ENCODE measurements around the gene LIMK2.
"Not testable (repeated sequence)": the region's sequence is repeated elsewhere in the genome, so short reads cannot be mapped to it uniquely, and the experiment has no call there.

Gene LIMK2

DNA sequence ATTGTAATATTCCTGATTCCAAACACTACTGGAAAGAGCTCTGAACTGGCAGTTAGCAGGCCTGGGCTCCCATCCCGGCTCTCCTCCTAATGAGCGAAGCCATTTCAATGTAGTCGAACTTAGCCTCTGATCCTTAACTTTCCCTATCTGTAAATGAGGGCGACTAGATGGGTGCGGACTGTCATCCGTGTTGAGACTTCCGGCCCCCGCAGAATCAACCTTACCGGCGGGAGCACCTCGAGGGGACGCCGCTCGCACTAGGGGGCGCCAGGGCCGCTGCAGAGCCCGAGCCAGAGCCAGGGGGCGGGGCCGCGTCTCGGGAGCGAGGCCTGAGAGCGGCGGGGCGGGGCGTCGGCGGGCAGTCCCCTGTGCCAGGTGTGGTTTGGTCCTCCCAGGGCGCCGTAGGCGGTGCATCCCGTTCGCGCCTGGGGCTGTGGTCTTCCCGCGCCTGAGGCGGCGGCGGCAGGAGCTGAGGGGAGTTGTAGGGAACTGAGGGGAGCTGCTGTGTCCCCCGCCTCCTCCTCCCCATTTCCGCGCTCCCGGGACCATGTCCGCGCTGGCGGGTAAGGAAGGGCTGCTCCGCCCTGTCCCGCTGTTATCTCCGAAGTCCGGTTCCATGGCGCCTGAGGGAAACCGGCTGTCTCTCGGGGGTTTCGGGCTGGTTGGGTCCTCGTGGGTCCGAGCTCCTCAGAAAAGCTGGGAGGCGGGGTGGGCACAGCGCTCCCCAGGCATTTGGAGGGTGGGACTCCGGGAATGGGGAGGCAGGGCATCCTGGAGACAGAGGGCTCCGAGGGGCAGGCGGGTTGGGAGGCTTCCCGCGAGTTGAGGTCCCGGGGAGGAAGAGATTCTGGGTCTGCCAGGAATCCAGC lies at the start of gene LIMK2:
Gene LIMK2, plus strand, starts transcription at position 437 of the 869 bp plus-strand sequence. Its CDS starts 111 bp downstream, at position 548.
- no peak for FAIRE-seq

DNA sequence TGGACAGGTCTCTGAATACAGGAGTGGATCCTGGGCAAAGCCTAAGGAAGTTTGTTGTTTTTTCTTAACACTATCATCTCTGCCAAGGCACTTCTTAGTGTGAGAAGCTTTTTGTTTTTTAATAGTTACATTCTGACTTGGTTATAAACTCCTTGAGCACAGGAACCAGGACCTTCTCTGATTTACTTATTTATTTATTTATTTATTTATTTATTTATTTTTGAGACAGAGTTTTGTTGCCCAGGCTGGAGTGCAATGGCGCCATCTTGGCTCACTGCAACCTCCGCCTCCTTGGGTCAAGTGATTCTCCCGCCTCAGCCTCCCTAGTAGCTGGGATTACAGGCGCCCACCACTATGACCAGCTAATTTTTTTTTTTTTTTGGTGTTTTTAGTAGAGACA lies 41.1 kb upstream of the LIMK2 start:
- FAIRE-seq = no peak

DNA sequence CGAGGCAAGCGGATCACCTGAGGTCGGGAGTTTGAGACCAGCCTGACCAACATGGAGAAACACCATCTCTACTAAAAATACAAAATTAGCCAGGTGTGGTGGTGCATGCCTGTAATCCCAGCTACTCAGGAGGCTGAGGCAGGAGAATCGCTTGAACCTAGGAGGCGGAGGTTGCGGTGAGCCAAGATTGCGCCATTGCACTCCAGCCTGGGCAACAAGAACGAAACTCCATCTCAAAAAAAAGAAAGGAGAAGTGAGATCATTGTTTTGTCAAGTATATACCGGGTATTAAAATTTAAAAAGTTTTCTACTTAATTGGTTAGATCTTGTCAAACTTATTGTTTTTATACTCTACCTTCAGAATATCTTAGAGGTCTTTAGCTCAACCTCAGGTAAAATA lies 40.4 kb upstream of the LIMK2 start:
- FAIRE-seq = not testable (repeated sequence)

DNA sequence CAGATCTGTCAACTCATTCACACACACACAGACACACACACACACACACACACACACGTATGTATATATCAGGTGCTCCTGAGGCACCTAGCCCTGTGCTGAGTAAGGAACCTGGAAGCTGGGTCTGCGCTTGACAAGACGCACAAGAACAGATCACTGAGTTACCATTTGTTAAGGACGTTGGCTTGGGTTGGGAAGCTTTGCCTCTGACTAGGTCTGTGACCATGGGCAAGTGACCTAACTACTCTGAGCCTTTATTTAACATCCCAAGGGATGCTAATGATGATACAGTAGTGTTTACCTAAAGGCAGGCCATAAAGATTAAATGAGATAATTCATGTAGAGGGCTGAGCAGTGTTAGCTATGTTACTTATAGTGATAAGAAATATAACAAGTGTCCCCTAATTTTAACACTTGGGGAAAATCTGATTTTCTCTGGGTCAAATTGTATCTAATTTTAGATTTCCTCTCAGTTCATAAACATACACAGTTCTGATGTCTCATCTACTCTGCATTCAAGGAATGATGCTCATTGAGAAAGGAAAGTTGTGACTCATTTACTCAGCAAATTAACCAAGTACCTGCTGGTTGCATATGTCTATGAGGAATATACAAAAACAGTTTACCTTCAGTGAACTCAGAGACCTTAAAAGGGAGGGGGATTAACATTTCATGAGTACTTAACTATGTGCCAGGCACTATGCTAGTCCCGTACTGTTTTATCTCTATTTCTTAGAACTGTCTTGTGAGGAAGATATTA lies 38.5 kb upstream of the LIMK2 start:
- no peak for FAIRE-seq

DNA sequence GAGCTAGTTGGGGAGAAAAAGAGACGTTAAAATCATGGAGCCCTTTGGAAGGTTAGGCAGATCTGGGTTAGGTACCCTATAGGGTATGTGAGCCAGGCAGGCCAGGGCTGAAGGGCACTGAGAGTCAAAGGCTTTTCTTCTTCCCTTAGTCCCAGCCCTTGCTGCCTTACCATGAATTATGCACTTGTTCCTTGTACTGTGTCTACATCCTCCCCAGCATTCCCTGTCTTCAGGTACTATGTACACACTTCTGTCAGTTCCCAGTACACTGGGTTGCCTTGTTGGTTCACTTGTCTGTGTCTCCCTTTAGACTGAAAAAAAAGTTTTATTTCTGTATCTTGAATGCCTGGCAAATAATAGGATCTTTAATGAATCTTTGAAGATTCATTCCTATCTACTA lies 35.2 kb upstream of the LIMK2 start:
- no peak for FAIRE-seq

DNA sequence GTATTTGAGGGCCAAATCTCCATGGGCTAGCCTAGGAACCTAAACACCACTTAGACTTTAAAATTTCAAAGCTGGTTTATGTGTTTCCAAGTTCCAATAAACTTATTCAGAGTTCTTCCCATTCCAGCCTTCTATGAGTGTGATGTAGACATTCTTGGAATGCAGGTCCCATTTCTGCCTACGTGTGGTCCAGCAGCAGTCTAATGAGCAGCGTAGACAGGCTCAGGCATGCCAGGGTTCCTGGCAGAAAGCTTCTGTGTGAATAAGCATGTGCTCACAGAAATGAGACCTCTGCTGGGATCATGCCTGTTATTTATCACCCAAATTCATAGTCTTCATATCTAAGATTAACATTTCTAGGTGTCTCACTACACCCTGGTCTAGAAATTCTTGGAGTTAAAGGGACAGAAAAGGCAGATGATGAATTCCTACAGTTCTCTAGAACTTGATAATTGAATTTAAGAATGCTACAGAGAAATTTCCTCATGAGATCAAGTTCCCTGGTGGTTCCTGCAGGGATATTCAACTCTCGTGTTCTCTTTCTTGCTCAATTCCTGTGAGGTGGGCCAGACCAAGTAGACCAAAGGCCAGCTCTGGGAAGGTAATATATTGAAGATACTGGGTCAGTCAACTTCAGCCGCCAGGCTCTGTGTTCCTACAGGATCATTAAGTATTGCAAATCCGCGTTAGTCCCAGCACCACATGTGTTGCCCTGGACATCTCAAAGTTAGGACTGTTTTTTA lies 34.5 kb upstream of the LIMK2 start:
- FAIRE-seq = no peak

DNA sequence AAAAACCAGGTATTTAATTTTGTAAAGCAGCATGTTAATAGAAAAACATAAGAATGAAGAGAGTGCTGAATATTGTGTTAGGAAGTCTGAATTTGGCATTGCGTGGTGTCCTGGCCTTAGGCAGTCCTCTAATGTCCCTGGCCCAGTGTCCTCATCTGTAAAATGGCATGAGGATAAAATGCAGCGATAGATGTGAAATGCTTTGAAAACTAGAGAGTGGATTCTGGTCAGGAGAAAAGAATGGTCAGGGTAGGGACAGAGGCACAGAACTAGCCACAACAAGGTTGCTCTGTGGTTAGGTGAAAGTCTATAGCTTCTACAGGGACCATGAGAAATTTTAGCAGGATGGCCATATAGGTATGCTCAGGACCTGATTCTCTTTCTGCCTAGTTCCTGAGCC lies 33.2 kb upstream of the LIMK2 start:
- no peak for FAIRE-seq

DNA sequence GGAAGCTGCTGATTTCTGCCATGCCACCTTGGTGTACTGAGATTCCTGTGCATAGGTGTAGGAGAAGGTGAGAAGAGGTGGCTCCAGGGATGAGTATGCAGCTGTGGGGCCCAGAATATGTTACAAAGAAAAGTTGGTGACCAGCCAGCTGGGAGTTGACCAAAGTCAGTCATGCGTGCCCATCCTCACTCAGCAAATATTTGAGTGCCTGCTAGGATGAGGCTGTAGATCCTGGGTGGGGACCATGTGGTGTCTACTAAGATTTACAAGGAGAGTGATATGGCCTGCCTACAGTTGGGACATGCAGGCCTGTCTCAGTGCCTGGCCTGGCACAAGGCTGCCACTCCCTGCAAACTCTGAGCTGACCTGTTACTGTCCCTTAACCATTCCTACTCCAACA lies 32.8 kb upstream of the LIMK2 start:
- FAIRE-seq = no peak

DNA sequence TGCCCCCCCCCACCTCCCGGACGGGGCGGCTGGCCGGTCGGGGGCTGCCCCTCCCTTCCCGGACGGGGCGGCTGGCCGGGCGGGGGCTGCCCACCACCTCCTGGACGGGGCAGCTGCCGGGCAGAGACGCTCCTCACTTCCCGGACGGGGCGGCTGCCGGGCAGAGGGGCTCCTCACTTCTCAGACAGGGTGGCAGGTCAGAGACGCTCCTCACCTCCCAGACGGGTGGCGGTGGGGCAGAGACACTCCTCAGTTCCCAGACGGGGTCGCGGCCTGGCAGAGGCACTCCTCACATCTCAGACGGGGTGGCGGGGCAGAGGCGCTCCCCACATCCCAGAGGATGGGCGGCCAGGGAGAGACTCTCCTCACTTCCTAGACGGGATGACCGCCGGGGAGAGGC lies 28.1 kb upstream of the LIMK2 start:
- FAIRE-seq = no peak

DNA sequence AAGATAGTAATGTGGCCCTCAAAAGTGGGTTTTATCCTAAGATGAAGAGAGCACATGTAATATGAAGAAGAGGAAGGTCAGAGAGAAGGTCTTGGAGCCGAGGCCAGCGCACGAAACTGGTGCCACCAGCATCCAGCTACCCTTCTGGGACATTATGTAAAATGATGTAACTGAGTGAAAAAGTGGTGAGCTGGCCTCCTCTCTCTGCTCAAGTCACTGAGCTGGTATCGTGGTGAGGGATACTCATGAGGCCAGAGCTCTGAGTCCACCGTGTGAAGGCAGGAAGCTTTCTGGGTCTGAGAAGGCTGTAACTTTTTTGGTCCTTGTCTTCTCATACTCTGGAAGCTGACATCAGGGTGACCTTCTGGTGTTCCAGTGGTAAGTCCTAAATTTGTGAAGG lies 27.0 kb upstream of the LIMK2 start:
- FAIRE-seq = no peak

DNA sequence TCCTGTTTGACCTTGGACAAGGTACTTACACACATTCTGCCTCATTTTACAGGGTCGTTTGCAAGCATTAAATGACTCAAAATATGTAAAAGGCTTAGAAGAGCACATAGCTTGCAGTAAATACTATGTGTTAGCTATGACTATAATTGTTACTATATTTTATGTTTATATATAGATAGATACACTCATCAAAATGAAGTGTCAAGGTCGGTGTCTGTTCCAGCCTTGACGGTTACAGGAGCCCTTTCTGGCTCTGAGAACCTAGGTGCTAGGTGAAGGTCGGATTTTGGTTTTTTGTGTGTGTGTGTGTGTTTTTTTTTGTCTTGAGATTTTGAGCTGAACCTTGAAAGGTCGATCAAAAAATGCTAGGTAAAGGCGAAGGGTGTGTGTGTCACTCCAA lies 24.5 kb upstream of the LIMK2 start:
- FAIRE-seq = no peak

DNA sequence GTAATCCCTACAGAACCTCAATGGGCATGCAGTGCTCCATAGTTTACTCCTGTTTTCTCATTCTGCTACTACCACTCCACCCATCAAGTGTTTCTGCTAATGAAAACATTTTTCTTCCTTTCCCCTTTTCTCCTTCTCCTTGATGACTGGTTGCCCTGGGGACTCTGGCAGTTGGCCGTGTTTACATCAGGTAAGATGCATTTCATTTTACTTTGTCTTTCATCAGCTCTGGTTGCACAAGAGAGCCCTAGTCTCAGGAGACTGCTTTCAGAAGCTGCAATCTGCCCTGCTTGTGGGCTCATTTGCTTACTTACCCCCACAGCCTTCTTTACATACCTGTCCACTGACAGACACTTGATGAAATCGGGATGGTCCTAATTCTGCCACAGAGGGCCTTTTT lies 19.6 kb upstream of the LIMK2 start:
- FAIRE-seq = no peak

DNA sequence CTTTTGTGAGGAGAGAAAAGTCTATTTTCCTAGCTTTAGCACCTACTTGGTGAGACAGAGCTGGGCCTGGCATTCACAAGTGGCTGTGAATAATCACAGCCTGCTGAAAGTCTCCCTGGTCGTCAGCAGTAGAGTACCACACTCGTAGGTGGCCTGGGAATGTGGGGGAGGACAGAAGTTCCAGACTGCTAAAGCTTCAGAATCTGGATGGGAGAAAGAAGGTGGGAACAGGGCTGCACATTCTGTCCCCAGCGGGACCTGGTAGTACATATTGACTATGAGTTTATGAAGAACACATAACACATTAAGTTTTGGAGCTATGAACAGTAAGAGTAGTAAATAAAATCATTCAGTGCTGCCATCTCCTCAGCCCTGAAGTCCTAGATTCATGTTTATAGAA lies 19.0 kb upstream of the LIMK2 start:
- FAIRE-seq = no peak

DNA sequence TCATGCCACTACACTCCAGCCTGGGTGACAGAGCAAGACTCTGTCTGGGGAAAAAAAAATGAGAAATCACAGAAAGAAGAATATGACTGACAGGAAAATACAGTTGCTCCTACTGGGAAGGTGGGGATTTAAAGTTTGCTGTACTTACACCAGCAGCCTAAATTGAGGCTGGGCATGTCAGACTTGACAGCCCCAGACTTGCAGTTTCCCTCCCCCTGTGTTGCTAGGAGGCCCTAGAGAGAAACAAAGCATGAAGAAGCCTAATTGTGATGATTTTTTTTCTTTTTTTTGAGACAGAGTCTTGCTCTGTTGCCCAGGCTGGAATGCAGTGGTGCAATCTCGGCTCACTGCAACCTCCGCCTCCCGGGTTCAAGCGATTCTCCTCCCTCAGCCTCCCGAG lies 17.4 kb upstream of the LIMK2 start:
- not testable (repeated sequence) for FAIRE-seq

DNA sequence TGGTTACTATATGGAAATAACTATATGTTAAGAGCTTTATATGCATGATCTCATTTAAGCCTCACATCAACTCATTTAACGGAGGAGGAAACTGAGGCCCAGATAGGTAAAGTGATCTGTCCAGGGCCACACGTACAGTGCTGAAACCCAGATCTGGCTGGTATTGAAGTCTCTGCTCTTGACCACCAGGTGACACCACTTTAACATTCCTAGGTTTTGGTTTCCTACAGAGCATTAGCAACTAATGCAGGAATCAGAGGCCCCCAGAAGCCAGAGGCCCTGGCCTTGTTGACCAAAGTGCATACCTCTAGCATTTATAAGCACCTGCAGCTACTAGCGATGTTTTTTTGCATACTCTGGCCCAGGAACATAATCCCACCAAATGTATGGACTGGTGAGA lies 12.9 kb upstream of the LIMK2 start:
- FAIRE-seq = no peak

DNA sequence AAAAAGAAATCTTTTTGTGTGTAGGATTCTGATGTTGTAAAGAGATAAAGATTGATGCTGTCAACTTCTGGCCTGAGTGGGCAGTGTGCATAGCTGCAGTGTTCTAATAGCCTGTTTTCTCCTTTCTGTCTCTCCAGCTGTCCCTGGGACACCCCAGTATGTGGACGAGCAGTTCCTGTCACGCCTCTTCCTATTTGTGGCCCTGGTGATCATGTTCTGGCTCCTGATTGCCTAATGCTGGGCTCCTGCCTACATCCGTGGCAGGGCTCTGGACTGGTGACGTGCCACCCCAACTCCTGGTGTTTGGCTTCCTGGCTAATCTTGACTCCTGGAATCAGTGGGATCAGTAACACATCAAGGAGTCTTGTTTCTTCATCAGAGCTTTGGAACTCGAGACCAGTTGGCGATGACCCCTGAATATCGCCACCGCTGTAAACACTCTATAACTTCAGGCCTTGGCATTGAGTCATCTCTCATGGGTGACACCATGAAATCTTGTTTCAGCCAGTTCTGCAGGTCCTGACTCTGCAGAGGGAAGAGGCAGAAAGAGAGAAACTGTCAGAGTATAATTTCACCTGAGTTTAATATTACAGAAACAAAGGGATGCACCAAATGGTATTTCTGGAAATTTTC lies 7.6 kb upstream of the LIMK2 start:
- FAIRE-seq = not testable (repeated sequence)

DNA sequence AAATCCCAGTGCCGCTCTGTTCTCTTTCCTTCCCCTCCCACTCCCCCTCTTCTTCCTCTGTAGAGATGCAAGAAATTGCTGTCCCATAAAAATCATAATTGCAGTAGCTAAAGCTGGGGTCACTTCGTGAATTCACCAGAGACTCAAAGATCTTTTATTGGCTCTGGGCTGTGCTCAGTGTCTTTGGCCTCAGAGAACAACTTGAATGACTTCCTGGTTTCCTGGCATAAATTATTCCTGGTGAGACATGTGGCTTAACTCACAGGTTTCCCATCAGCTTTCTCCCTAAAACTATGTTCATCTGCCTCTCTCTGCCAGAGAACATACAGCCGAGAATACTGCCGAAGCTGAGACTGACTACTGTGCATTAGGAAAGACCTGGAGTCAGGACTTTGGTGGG lies 7.0 kb upstream of the LIMK2 start:
- not testable (repeated sequence) for FAIRE-seq

DNA sequence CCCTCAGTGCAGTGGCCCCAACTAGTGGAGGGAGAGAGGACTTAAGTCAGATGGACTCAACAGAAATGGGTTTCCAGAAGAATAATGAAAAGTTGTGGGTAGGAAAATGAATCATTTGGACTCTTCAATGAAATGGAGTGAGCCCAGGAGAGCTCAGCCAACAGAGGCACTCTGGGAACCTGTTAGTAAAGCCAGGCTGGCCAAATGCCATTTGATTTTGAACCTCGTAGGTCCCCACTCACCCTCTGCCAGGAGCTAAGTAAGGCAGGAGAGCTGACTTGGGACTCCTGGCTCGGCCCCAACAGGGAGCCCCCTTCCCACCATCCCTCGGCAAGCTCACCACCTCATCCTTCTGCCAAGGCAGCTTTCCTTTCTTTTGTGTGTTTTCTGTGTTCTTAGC lies 5.6 kb upstream of the LIMK2 start:
- FAIRE-seq = not testable (repeated sequence)

DNA sequence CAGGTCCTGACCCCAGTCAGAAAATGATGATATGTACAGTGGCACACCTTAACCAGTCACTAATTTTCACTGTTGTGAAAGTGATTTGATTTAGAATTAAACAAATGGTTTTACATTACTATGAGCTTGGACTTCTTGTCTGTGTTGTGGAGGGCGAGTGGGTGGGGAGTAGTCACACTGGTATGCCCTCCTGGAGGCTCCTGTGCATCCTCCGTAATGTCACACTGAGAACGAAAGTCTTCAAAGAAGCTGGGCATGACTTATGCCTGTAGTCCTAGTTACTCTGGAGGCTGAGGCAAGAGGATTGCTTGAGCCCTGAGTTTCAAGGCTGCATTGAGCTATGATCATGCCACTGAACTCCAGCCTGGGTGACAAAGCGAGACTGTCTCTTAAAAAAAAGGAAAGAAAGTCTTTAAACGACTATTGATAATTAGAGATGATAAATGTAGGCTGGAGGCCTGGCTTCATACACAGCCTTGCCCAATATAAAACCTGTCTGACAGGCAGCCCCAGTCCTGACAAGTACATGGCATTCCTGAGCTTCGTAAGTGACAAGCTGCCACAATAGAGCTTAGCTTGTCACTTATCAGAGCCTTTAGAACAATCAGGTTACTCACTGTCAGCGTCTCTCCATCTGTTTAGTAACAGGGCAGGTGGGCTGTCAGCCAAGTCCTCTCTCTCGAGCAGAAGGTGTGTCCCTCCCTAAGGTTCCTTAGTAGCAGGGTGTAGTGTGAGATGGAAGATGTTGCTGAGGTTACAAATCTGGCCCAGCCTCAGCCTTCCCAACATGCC lies 5.0 kb upstream of the LIMK2 start:
- no peak for FAIRE-seq

DNA sequence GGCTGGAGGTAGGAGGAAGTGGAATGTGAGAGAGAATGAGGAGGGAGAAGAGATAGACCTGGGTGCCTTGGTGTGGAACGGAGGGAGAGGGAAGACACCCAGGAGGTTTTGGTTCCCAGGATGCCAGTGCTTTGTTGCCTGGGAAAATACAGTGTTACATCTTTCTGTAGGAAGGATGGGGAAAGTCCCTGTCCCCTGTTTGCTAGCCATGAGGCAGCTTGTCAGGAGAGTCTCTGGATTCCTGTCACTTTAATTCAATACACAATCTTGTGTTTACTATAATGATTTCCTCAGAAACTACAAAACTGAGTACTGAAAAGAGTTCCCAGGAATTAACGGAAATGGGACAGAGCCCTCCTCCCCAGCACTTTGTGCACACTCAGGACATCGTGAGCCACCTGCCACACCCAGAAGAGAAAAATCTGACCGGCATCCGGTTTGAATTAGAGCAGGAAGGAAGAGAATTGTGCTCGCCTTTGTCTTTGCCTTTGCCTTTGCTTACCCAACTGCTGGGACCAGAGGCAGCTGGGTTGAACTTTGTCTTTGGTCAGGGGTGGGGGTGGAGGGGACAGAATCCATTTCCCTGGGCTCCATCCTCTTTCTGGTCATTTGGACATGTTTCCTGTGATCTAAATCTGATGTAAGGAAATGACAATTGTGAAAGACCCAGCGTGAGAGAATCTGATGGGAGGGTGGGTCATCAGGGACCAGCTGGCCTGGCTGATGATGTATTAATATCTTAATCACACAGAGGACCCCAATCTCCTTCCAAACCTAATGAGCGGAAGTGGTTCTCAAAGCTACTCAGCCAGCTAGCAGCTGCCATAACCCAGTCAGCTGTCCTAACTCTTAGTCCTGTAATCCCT lies 1.3 kb upstream of the LIMK2 start:
- FAIRE-seq = no peak

DNA sequence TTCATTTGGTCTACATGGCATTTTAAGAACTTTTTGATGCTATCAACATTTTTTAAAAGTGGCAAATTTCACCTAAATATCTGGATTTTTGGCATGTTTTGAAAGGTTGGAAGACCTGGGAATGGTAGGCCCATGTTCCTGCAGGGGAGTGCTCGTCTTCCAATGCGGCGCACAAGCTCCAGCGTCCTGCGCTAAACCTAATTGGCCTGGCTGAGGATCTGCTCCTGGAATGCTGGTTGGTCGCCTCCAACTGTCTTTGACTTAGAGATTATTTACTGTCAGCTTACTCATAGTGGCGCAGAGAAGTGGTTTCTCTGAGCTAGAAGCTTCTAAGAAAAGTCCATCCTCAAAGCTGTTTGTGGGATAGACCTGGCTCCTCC lies 626 bp upstream of the LIMK2 start:
- FAIRE-seq = no peak
